CD4-positive, alpha-beta T cell treated with Interleukin-12 subunit alpha and Interleukin-12 subunit beta, for 1 hour (primary cell): Measurements from ENCODE around the gene MAGEA12.
"Not testable (repeated sequence)": the region's sequence is repeated elsewhere in the genome, so short reads cannot be mapped to it uniquely, and the experiment has no call there.

Experiments
- DNase-seq: peaks from one replicate; pipeline ENCODE4 v3.0.0-alpha.2; 2020

Gene MAGEA12, protein sequence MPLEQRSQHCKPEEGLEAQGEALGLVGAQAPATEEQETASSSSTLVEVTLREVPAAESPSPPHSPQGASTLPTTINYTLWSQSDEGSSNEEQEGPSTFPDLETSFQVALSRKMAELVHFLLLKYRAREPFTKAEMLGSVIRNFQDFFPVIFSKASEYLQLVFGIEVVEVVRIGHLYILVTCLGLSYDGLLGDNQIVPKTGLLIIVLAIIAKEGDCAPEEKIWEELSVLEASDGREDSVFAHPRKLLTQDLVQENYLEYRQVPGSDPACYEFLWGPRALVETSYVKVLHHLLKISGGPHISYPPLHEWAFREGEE

GRCh38 chrX:152733261-152733975 is at the start of gene MAGEA12, which contains the start of gene CSAG1:
TSS of gene MAGEA12 (plus strand) at chrX:152733757. CDS start at chrX:152736162, 2,405 bp downstream.
TSS of gene CSAG1 (minus strand) at chrX:152733721. CDS start at chrX:152732460, 1,261 bp downstream.
- no peak for DNase-seq

DNA sequence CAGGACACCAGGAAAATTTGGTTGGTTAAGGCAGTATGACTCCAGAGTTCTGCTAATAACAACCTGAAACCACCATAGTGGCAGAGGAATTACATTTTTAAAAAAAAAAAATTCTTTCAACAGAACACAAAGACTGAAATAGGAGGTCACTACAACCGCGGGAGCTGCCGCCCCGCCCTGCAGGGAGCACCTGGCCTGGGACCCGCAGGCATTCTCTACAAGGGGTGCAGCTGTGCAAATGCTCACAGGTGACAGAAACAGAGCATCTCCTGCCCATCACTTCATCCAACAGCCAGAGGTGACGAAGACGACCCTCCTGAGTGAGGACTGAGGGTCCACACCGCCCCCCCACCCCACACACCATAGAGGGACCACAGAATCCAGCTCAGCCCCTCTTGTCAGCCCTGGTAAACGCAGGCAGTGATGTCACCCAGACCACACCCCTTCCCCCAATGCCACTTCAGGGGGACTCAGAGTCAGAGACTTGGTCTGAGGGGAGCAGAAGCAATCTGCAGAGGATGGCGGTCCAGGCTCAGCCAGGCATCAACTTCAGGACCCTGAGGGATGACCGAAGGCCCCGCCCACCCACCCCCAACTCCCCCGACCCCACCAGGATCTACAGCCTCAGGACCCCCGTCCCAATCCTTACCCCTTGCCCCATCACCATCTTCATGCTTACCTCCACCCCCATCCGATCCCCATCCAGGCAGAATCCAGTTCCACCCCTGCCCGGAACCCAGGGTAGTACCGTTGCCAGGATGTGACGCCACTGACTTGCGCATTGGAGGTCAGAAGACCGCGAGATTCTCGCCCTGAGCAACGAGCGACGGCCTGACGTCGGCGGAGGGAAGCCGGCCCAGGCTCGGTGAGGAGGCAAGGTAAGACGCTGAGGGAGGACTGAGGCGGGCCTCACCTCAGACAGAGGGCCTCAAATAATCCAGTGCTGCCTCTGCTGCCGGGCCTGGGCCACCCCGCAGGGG is 35.3 kb upstream of the MAGEA12 start, which contains the start of gene MAGEA3:
MAGEA3 (plus strand) TSS at position 843 of the 980 bp plus-strand sequence. CDS start 2,039 bp downstream, outside the sequence.
- DNase-seq = not testable (repeated sequence)

- DNase-seq = not testable (repeated sequence)
Observed at GRCh38 chrX:152700390-152700789, 33.2 kb upstream of the MAGEA12 start.

- DNase-seq = not testable (repeated sequence)
Observed at GRCh38 chrX:152706500-152706899, 27.1 kb upstream of the MAGEA12 start.

- DNase-seq = not testable (repeated sequence)
Observed at GRCh38 chrX:152709173-152709572, 24.4 kb upstream of the MAGEA12 start, which contains the start of gene CSAG2. TSS of gene CSAG2 (minus strand) at chrX:152709273. CDS start at chrX:152709112, 161 bp downstream.

- DNase-seq = not testable (repeated sequence)
Observed at GRCh38 chrX:152713195-152713594, 20.4 kb upstream of the MAGEA12 start.

- DNase-seq = not testable (repeated sequence)
Observed at GRCh38 chrX:152713815-152714787, 19.5 kb upstream of the MAGEA12 start, which contains the start of gene MAGEA2B. TSS of gene MAGEA2B (plus strand) at chrX:152714628. CDS start at chrX:152717107, 2,479 bp downstream.

DNA sequence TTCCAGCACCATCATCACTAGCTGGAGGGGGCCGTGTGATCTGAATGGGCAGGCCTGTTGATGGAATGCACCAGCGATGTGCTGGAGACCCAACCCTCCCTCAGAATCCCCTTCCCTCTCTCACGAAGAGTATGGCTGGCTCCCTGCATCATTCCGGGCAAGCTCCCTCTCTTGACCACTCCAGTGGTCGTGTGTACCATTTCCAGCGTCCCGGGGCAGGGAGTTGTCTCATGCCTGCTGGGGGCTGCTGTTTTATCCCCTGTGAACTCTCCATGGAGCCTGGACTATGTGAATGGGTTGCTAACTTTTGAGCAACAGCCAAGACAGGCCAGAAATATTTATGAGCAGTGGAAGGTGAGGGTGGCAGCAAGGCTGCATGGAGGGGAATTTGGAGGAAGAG is 8.1 kb upstream of the MAGEA12 start:
- no peak for DNase-seq

- DNase-seq = not testable (repeated sequence)
Observed at GRCh38 chrX:152734143-152734858, 744 bp downstream of the MAGEA12 start.

- no peak for DNase-seq
Observed at GRCh38 chrX:152735101-152735500, 1.5 kb downstream of the MAGEA12 start.

DNA sequence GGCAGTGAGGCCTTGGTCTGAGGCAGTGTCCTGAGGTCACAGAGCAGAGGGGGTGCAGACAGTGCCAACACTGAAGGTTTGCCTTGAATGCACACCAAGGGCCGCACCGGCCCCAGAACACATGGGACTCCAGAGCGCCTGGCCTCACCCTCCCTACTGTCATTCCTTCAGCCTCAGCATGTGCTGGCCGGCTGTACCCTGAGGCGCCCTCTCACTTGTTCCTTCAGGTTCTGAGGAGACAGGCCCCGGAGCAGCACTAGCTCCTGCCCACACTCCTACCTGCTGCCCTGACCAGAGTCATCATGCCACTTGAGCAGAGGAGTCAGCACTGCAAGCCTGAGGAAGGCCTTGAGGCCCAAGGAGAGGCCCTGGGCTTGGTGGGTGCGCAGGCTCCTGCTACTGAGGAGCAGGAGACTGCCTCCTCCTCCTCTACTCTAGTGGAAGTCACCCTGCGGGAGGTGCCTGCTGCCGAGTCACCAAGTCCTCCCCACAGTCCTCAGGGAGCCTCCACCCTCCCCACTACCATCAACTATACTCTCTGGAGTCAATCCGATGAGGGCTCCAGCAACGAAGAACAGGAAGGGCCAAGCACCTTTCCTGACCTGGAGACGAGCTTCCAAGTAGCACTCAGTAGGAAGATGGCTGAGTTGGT is 2.4 kb downstream of the MAGEA12 start:
- DNase-seq = no peak

GRCh38 chrX:152736528-152736927 is 3.0 kb downstream of the MAGEA12 start:
- DNase-seq = not testable (repeated sequence)

- DNase-seq = no peak
Observed at GRCh38 chrX:152738560-152738959, 5.0 kb downstream of the MAGEA12 start.

DNA sequence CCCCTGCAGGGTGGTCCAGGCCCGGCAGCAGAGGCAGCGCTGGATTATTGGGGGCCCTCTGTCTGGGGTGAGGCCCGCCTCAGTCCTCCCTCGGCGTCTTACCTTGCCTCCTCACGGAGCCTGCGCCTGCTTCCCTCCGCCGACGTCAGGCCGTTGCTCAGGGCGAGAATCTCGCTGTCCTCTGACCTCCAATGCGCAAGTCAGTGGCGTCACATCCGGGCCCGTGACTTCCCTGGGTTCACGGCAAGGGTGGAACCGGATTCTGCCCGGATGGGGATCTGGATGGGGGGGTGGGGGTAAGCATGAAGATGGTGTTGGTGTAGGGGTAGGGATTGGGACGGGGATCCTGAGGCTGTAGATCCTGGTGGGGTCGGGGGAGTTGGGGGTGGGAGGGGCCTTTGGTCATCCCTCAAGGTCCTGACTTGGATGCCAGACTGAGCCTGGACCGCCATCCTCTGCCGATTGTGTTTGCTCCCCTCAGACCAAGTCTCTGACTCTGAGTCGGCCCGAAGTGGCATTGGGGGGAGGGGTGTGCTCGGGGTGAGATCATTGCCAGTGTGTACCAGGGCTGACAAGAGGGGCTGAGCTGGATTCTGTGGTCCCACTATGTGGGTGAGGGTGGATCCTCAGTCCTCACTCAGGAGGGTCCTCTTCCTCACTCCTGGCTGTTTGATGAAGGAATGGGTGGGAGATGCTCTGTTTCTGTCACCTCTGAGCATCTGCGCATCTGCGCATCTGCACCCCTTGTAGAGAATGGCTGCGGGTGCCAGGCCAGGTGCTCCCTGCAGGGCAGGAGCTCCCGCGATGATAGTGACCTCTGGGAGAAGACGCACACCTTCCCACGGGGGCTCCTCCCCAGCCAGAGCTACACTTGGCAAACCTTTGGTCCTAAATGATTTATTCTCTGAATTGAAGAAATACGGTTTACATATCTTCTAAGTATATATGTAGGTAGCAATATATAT is 20.4 kb downstream of the MAGEA12 start, which contains the start of gene MAGEA2:
MAGEA2 (minus strand) TSS at position 157 of the 965 bp plus-strand sequence. CDS start 2,479 bp downstream, outside the sequence.
- DNase-seq = not testable (repeated sequence)

DNA sequence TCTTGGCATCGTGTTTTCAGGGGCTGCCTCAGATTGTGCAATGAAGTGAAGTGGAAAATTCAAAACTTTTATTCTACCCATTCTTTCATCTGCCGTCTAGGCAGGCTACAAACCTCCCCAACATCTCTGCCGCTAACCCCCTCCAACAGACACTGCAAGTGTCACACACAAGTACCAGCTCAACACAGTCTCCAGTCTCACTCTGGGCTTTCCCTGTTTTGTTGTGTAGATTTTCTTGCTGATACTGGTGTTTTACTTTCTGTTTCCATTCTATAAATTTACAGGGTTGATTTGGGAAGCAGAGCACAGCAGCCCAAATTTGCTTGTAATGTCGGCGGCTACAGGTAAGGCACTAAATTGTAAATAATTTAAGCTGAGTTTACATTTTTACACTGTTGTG is 21.3 kb downstream of the MAGEA12 start:
- DNase-seq = not testable (repeated sequence)

DNA sequence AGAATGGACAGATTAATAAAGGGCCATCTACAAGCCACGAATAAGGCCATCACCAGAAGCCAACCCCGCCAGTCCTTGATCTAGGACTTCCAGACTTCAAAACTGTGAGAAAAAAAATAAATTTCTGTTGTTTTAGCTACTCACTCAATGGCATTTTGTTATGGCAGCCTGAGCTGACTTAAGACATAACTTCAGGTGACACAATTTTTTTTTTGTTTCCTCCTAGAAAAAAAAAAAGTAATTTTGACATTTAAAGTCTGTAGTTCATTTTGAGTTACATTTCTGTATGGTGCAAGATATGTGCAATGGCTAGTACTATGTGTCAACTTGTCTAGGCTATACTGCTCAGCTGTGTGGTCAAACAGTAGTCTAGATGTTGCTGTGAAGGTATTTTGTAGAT is 25.4 kb downstream of the MAGEA12 start, which contains the start of gene CSAG3:
CSAG3 (plus strand) TSS at position 301 of the 400 bp plus-strand sequence.
- DNase-seq = not testable (repeated sequence)

DNA sequence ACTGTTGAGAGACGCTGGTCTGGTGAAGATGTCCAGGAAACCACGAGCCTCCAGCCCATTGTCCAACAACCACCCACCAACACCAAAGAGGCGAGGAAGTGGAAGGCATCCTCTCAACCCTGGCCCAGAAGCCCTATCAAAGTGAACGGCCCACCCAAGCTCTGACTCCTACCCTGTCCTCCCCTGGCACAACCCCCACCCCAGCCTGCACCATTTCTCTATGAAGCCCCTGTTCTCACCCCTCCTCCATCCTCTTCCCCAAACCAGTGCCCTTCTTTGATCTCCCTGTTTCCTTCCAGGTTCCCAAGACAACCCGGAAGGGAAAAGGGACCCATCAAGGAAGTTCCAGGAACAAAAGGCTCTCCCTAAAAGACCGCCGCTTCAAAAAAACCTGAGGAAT is 26.0 kb downstream of the MAGEA12 start:
- DNase-seq = not testable (repeated sequence)

DNA sequence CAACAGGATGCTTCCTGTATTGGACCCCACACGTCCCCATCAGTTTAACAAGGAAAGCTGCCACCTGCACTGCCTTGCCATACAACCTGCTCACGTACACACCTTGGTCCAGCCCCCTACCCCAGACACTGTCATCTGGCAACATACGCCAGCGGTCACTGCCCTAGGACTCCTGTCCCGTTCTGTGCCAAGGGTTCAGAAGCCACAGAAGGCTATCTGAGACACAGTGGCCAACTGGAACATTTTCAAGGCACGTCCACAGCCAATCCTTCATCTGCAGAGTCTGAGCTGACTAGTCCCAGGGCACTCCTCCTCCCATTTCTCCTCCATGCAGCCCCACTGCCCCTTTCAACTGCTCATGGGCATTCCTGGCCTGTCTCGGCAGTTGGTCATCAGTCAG is 28.0 kb downstream of the MAGEA12 start:
- DNase-seq = not testable (repeated sequence)
